ENCODE data around the gene CLASRP.
"Not testable (repeated sequence)": the region's sequence is repeated elsewhere in the genome, so short reads cannot be mapped to it uniquely, and the experiment has no call there.

The CLASRP gene

GRCh38 chr19:45106363-45106762 lies 67.5 kb downstream of the CLASRP start:
- not testable (repeated sequence) for DNase-seq

GRCh38 chr19:45107621-45108150 lies 68.8 kb downstream of the CLASRP start:
- DNase-seq = no peak

GRCh38 chr19:45110851-45111266 lies 72.0 kb downstream of the CLASRP start:
- no peak for DNase-seq

- no peak for DNase-seq
Measured at GRCh38 chr19:45112111-45112827, 73.4 kb downstream of the CLASRP start.

GRCh38 chr19:45113628-45114027 lies 74.8 kb downstream of the CLASRP start:
- no peak for DNase-seq

- DNase-seq = no peak
Measured at GRCh38 chr19:45114116-45114515, 75.3 kb downstream of the CLASRP start.

GRCh38 chr19:45115809-45116615 lies 77.2 kb downstream of the CLASRP start:
- no peak for DNase-seq

- DNase-seq = peak; percentile 77
Measured at GRCh38 chr19:45117167-45117594, 78.3 kb downstream of the CLASRP start.

GRCh38 chr19:45117671-45118070 lies 78.8 kb downstream of the CLASRP start:
- no peak for DNase-seq

GRCh38 chr19:45118106-45118505 lies 79.3 kb downstream of the CLASRP start:
- DNase-seq = no peak

- not testable (repeated sequence) for DNase-seq
Measured at GRCh38 chr19:45118591-45119355, 79.9 kb downstream of the CLASRP start.

GRCh38 chr19:45119582-45119981 lies 80.7 kb downstream of the CLASRP start:
- DNase-seq = no peak

Data from stimulated activated CD4-positive, alpha-beta T cell treated with anti-CD3 and anti-CD28 coated beads, Interleukin-1b, Interleukin-23, amount 100 ng/mL, for 48 hours (primary cell).